Umbilical cord (tissue), 2 donors: ENCODE results near the gene DCK. TPM values are rescaled to one million over a fixed set of nuclear protein-coding genes. Genes with fewer than 3 reads are reported as not detected.
A peak's percentile ranks its signal among the peaks of the same experiment; 100 is the strongest.
"Not testable (repeated sequence)": the region's sequence is repeated elsewhere in the genome, so short reads cannot be mapped to it uniquely, and the experiment has no call there.

Experiments used
- DNase-seq: peaks from one replicate; pipeline ENCODE4 v3.0.0-alpha.2; 2015; ENCODE audit warnings: low spot score
- total RNA-seq: library from RNA; depleted of rRNA; stranded (reverse); fragments of >200 nt; gene quantifications from one replicate; pipeline ENCODE4 v1.2.3, GENCODE V29; 2014; ENCODE audit warnings: low replicate concordance; ENCODE audit not compliant: insufficient read depth

The DCK gene
- total RNA-seq, result 17.1 TPM

DNA sequence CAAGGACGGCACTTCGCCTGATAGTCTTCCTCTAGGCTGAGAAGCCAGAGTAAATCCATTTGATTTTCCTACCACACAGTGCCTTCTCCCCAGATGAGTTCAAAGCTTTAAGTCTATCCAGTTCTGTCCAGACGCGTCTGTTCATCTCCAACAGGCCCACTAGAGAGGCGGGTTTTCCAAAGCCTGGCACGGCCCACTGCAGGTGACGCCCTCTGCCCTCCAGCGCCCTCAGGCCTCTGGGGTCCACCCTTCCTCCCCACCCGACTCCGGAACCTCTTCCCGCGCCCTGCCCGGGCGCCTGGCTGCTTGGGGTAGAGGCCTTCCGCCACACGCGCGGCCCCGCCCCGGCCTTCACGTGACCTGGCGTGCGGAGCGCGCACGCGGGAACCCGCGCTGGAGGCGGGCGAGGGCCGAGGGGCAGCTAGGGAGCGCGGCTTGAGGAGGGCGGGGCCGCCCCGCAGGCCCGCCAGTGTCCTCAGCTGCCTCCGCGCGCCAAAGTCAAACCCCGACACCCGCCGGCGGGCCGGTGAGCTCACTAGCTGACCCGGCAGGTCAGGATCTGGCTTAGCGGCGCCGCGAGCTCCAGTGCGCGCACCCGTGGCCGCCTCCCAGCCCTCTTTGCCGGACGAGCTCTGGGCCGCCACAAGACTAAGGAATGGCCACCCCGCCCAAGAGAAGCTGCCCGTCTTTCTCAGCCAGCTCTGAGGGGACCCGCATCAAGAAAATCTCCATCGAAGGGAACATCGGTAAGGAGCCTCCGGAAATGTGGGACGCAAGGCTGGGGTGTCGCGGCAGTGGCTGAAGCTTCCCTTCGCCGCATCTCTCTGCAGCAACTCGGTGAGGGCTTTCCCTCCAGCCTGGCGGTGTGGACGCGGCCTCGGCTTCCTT, at the start of gene DCK:
Gene DCK, plus strand, starts transcription at position 469 of the 888 bp plus-strand sequence. Its CDS starts 187 bp downstream, at position 656.
- peak; percentile 96 for DNase-seq

DNA sequence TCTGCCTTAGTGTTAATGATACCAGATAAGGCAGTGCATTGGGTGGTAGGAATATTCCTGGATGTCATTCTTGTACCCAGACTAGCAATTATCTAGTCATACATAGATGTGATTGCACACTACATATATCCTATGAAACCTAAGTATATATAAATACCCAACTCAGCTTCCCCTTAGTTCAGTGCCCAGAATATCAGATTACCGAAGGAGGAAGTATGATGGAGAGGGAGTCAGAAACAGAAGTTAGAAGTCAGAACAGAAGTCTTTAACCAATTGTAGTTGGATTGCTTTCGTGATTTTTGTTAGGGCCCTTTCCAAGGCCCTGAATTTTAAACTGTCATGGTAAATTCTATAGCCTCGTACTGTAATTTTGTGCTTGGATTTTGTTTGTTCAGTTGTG, 48.4 kb upstream of the DCK start:
- DNase-seq, result peak; percentile 46

DNA sequence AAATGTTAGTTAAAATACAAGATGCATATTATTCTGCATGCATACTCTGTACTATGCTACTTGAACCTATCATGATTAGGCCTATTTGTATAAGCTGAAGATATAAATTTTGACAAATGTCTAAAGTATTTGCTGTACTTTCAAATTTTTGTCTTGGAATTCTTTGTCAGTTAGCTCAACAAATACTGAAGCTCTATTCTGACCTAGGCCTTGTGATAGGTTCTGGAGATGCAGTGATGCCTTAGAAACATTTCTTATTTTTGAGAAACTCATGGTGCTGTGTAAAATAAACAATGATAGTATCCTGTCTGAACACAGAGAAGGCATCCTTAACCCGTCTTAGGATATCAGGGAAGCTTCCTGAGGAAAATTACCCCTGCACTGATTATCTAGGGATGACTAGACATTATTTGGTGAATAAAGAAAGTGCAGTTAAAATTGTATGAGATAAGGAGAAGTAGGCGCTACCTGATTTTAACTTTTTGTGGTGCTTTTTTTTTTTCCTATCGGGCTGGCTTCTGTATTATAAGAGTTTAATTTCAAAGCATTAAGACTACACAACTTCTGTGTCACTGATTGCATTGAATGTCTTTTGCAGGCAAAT, 47.9 kb upstream of the DCK start:
- DNase-seq, result no peak

DNA sequence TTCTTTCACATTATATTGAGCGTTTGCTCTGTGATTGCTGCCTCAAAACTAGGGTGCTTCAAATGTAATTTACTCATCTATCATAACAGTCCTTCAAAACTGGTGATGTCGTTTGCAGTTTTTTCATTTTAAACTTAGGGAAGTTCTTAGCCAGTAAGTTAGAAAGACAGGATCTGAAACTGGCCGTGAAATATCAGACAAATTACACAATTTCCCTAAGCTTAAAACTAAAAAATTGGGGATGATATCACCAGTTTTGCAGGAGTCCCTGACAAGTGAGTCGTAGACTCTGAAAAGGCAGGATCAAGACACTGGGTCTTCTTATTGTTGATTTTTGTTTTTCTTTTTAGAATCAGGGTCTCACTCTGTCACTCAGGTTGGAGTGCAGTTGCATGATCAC, 46.5 kb upstream of the DCK start:
- DNase-seq, result no peak

DNA sequence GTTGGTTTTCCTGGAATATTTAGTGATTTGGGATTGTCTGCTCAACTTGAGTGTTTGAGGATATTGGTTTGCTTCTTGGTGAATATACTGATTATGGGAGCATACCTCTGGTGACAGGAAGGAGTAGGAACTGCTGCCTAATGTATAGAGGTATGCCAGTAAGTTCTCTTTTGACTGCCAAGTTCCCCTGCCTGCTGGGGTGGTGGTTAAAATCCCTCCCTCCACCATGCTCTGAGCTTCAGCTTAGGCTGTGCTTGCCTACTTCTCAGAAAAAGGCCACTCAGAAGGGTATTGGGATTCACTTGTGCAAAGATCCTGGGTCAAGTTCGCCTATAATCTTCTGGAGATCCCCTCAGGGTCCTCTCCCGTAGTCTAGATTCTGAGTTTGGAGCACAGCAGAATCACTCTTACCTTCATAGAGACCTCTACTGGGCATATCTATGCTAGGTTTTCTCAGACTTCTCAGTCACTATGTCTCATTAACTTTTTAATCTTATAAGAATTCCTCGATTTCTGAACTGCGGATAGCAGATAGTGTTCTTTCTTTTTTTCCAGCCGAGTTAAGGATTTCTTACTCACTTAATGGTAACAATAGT, 44.7 kb upstream of the DCK start:
- DNase-seq, result no peak

DNA sequence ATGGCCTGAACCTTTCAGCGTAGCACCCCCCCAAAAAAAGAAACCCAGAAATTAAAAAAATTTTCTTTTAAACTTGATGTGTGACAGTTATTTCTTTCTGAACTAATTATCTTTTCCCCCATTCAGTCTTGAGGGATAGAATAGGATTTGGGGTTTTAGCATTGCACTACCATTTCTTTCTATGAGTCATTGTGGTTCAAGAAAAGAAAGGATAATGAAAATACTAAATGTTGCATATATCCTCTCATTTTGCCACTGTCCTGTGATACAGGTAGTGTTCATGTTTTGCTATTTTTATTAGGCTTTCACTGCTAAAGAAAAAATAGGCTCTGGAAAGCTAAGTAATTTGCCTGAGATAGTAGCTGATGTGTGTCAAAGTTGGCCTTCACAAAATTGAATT, 39.4 kb upstream of the DCK start:
- no peak for DNase-seq

DNA sequence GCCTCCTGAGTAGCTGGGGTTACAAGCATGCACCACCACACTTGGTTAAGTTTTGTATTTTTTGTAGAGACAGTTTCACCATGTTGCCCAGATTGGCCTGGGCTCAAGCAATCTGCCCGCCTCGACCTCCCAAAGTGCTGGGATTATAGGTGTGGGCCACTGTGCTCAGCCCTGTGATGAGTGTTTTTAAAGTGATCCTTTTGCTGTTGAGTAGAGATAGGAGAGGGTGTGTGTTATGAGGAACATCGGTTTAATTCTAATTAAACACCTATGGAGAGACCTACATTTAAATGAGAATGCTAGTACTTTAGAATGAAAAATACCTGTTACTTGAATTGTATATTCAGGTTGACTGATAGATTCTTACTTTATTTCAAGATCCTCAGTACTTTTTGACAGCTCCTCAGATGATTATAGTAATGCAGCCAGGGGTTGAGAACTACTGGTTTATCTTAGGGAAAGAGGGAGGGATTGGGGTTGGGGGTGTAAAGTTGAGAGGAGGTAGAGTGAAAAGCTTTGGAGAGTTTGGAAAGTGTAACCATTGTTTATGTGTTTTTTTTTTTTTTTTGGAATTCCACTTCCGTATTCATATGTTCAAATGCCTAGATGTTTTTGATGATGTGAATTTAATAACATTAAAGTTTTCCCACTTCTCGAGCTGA, 36.8 kb upstream of the DCK start:
- no peak for DNase-seq

DNA sequence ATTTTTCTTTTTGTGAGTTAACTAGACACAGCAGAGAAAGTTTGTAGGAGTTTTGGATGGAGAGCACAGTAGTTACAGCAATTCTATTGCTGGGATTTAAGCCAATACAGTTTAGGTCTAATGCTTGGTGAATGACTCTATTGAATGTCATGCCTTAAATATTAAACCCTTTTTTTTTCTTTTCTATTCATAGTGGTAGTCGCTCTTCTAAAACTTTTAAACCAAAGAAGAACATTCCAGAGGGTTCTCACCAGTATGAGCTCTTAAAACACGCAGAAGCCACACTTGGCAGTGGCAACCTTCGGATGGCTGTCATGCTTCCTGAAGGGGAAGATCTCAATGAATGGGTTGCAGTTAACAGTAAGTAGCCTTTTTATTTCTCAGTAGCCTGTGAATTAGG, 34.8 kb upstream of the DCK start:
- peak; percentile 22 for DNase-seq

DNA sequence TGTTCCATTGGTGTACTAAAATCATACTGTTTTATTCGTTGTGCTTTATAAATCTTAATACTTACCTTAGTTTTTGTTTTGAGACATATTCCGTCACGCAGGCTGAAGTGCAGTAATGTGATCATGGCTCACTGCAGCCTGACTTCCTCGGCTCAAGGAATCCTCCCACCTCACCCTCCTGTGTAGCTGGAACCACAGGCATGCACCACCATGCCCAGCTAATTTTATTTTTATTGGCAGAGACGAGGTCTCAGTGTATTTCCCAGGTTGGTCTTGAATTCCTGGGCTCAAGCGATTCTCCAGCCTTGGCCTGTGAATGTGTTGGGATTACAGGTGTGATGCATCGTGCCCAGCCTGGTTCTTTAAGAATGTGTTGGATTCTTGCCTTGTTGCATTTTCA, 24.4 kb upstream of the DCK start:
- DNase-seq, result no peak

DNA sequence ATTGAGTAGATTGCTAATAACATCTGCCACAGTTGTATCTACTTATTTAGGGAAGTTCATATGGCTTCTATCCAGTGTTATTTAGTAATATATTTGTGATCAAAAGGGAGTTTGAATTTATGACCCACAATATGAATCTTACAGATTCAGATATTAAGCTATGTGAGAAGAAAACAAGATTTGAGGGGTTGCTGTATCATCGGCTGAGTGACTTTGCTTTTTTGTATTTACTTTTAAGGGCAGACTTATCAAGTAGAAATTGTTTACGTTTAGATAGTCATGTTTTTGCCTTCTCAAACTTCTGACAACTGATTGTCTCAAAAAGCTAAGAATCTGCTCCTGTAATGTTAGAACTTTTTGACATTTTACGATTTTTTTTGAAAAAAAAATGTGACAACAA, 17.2 kb upstream of the DCK start:
- no peak for DNase-seq

DNA sequence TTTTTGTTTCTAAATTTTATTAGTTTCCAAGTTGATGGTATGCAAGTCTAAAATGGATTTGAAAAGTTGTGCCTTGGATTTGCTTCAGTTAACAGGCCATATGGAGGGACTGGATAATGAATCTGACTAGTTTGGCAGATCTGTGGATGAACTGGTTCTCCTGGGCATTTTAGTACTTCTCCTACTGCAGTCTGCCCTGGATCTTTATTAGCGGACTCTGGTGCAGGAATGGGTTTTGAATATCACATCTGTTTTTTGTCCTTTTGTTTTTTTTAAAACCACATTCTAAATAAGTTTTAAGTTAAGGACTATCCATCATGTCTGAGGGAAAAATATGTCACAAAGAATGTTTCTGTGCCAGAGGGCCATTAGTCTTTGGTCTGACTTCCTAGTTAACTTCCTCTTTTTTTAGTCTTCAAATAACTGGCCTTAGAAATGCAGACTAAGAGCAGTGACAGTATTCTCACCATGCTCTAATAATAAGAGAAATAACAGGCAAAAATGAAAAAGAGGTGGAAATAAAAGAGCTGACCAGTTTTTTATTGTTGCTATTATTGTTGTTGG, 13.9 kb upstream of the DCK start:
- peak; percentile 10 for DNase-seq

DNA sequence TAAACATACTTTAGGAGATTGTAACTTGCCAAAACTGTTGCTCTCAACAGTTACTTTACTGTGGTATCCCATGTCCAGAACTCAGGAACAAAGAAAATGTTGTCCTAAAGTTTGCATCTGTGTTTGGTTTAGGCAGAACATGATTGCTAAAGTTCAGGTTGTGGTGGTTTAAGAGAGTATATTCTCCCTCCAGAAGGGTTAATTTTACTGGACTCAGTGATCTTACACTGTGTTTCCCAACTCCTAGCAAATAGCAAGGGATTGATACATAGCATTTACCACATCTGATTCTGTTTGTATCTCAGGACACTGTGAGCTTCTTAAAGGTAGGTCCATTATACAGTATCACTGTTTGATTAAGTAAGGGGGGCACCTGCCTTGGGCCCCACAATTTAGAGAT, 13.3 kb upstream of the DCK start:
- DNase-seq, result no peak

DNA sequence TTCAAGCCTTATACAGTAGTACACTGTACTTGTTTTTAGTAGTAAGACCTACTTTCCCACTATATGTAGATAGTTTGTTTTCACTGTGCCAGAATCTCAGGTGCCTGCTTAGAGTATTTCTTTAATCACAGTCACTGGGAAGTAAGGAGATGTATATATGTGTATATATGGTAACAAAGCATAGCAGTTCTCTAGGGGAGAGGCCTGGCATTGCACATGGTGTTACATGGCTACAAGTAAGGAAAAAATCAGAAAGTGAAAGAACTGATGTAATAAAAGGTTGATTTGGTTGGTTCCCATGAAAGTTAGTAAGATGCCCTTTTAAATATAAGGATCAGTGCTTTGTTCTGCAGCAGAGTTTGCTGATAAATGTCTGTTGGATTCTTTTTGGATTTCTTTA, 9.3 kb upstream of the DCK start:
- no peak for DNase-seq

DNA sequence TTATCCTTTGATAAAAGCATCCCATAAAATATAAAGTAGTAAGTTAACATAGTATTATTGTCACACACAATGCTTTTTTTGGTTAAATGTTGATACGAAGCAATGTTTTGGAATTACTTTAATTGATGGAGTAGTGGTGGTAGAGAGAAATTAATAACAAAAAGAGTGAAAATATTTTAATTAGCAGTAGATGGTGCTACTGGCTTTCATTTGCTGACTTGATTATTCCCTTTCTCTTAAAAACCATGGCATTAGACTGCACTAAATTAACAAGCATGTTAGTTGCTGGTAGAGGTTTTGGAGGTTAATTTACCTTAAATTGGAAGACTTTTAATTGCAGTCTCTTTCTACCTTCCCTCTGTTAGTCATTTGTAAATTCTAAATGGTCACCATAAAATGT, 8.9 kb upstream of the DCK start:
- DNase-seq, result no peak

DNA sequence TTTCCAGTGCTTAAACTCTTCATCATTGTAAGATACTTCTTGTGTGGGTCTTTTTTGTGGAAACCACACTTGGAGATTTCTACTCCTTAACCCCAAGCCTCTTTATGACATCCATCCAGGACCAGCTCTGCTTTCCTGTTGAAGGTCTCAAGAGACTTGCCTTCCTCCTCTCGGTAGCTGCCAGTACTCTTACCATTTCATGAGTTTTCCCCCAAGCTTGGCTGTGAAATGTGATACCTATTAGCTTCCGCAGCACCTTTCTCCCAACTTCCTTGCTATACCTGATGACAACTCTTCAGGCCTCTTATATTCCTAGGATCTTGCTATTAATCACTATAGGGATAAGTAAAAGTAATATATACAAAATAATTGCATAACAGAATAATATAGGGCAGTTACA, 1.9 kb upstream of the DCK start:
- DNase-seq, result no peak

DNA sequence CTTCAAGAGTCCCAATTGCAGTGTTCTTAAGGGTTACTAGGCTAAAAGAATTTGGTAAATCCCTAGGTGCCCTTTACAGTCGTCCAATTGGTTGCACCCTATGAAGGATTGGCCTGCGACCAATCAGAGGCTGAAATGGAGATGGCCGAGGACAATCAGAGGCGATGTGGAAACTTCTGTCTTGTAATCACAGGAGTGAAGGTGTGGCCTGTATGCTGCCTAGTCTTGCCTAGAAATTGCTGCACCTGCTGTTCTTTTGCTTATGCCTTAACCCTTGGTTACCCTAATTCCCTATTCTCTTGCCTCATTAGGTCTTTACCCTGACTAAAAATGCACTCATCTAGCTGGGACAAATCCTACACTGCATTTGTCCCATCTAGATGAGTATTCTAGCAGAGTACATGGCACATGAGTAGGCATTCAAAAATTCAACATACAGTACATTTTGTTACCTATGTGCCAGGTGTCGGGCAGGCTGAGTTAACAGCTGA, 1.0 kb upstream of the DCK start:
- peak; percentile 7 for DNase-seq

DNA sequence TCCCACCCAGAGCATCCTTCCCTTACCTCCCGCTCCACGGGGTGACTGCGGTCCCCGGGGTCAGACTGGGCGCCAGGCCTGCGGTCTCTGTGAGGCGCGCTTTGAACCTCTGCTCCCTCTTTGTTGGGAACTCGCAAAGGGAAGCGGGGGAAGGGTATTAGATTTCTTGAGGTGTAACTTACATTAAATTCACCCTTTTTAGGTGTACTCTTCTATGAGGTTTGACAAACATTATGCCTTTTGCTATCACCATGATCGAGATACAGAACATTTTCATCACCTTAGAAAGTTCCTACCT, 569 bp downstream of the DCK start:
- DNase-seq, result no peak

DNA sequence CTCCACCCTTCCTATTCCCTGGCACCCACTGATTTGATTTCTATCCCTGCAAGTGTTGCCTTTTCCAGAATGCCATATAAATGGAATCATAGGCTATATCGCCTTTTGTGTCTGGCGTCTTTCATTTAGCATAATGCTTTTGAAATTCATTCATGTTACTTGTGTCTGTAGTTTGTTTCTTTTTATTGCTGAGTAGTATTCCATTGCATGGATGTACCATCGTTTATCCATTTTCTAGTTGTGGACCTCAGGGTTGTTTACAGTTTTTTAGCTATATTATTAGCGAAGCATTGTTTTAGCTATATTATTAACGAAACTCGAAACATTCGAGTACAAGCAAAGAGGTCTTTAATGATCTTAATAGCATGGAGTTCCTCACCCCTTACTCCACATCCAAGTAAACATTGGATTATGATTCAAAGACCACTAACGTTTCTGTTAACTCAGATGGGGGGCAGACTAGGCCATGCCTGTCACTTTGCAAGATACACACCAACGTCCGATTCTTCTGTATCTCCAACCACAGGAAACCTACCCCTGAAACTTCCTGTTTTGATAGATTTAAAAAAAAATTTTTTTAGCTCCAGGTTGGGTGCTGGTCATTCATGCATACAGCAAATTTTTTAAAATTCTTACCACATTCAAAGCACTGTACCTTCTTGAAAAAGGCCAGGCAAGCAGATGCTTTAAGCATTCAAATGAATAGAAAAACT, 1.1 kb downstream of the DCK start:
- no peak for DNase-seq

DNA sequence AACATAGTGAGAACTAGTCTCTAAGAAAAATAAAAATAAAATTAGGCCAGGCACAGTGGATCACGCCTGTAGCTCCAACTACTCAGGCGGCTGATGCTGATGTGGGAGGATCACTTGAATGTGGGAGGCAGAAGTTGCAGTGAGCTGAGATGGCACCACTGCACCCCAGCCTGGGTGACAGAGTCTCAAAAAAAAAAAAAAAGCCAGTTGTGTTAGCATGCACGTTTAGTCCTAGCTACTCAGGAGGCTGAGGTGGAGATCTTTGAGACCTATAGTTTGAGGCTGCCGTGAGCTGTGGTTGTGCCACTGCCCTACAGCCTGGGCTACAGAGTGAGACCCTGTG, 2.5 kb downstream of the DCK start:
- DNase-seq, result no peak

DNA sequence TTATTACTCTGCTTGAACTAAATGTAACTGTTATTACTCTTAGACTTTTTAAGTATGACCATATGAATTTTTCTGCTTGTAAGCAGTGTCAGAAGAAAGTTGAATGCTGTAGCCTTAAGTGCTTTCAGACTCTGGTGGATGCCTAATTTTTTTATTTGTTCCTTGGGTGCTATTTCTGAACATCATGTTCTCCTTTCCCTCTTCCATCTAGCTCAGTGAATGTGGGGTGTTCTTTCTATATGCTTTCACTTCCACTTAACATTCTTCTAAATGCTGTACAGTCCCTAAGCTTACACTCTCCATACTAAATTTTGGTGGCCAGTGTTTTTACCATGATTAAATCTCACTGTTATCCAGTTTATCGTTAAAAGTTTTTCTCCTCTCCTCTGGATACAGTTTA, 3.6 kb downstream of the DCK start:
- DNase-seq, result no peak

DNA sequence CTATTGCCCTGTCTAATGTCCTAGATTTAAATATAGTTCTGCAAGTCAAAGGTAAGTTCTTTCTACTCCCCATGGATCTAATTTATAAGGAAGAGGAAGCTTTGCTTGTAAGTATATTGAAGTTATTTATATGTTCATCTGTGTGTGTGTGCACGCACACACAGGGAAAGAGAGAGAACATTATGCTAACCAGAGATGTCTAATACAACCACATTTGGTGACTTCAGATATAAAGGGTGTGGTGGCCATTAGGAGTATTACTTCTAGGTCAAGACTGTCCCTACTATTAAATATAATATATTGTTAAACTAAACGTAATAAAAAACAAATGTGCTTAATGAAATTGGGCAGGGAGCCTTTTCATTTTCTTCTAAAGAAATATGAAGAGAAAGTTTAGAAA, 4.1 kb downstream of the DCK start:
- DNase-seq, result no peak

DNA sequence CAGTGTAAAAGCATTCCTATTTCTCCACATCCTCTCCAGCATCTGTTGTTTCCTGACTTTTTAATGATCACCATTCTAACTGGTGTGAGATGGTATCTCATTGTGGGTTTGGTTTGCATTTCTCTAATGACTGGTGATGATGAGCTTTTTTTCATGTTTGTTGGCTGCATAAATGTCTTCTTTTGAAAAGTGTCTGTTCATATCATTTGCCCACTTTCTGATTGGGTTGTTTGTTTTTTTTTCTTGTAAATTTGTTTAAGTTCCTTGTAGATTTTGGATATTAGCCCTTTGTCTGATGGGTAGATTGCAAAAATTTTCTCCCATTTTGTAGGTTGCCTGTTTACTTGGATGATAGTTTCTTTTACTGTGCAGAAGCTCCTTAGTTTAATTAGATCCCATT, 6.2 kb downstream of the DCK start:
- DNase-seq, result not testable (repeated sequence)
